Stimulated activated CD8-positive, alpha-beta memory T cell treated with anti-CD3 and anti-CD28 coated beads, Interleukin-12 subunit alpha, Interleukin-12 subunit beta, amount 100 ng/mL, for 1 hour (primary cell): ENCODE measurements around the gene AMN.

Experiments
- DNase-seq: peaks from one replicate; pipeline ENCODE4 v3.0.0-alpha.2; 2020; ENCODE audit warnings: low read depth

The AMN gene

GRCh38 chr14:102944448-102945330 lies 22.2 kb downstream of the AMN start:
- DNase-seq, result no peak

GRCh38 chr14:102945346-102946130 lies 23.1 kb downstream of the AMN start:
- DNase-seq, result no peak

DNA sequence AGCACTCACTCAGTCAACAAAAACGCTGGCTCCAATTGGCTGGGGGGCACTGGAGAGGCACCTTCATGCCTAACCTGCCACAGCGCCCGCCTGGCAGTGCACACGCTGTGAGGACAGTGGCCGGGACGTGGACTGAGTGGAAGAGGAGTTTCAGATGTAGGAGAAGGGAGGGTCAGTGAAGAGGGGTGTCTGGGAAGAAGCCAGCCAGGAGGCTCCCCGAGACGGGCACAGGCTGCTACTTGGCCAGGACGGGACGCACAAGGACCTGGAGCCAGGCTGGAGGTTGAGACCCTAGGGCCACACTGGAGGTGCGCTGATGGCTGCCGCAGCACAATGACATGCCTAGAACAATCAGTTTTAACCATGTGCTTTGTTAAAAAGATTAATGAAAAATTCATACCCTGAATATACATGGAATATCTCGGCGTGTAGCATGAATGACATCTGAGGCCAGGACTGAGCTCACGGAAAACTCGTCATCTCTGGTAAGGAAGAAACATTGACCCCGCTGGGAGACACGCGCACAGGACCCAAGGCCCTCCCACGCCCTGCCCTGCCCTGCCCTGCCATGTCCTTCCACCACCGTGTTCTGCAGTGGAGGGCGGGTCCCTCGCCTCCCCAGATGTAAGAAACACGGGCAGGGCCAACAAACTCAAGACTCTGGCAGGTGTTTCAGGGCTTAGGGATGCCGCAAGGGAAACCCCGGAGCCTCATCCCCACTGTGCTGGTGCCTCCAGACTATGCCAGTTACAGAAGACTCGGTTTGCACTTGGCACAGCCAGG lies 25.0 kb downstream of the AMN start:
- no peak for DNase-seq

- DNase-seq, result no peak
Observed at GRCh38 chr14:102948698-102949061, 26.2 kb downstream of the AMN start.

DNA sequence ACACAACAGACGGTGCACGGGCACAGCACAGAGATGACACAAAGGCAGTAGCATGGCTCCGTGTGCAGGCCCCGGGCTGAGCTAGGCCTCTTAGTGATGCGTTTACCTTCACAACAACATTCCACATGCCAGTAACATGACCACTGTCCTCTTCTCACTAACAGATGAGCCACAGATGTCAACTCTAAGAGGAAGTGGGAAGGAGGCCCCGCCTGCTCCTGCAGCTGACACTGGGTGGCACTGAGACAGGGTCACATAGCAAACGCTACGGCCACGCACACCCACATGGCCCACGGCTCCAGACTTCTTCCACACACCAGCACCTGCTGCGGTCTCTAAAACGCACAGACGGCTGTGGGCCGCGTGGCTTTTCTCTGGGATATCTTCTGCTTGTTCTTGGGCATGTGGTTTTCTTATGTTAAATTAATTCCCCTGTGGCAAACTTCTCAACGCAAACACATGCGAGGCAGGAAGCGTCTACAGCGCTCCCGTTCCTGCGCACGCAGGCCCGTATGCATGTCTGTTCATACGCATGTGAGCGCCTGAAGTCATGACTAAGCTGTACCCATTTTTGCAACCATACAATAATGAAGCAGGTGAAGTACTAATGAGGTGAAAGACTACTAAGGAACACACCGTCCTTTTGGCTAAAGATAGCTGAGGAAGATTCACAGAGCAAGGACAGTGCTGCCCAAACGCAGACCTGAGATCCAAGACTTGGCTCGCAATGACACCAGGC lies 26.8 kb downstream of the AMN start:
- DNase-seq, result no peak

GRCh38 chr14:102949801-102950451 lies 27.5 kb downstream of the AMN start:
- no peak for DNase-seq

DNA sequence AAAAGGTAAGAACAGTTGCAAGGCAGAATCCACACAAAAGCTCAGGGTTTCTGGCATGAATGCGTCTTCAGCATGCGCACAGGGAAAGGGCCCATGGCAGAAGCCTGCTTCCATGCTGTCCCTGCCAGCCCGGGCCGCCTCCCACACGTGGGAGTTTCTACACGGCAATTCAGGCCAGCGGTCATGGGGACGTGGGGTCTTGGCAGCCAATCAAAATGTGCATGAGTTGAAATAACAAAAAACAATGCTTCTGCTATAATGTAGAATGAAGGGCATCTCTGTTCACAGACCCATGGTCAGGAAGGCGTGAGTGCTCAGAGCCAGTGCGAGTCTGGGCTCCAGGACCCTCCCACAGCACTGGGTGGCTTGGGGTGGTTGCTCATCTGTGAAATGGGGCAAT lies 28.6 kb downstream of the AMN start:
- no peak for DNase-seq

- DNase-seq, result no peak
Observed at GRCh38 chr14:102951799-102952198, 29.3 kb downstream of the AMN start.

DNA sequence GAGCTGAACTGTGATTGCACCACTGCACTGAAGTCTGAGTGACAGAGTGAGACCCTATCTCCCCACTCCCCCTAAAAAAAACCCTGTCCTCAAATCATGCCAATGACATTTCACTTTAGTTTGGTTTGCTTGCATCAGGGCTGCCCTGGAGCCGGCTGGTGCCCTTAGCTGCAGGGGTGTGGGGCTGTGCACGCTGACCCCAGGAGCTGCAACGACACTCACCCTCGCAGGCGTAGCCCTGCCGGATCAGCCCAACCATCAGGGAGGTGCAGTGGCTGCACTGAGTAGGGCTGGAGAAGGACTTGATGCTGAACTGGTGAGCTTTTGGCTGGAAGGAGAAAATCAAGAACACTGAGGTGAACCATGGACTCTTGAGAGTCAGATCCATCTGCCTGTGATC lies 29.8 kb downstream of the AMN start:
- no peak for DNase-seq

DNA sequence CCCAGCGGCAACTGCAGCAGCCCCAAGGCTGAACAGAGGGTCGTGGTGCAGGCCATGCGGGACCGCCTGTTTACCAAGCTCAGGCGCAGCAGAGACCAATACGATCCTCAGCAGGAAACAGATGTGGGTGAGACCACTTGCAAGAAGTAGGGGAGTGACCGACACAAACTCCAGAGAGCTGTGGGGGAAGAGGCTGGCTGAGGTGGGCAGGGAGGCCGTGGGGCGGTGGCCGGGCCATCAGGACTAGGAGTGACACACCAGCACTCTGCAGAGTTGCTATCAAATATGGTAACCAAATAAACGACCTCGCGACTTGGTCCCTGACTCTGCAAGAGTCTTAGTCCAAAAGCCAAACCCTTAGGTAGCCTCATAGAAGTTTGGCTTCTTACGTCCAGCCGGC lies 30.6 kb downstream of the AMN start:
- DNase-seq, result no peak

GRCh38 chr14:102954081-102954789 lies 31.8 kb downstream of the AMN start:
- no peak for DNase-seq

DNA sequence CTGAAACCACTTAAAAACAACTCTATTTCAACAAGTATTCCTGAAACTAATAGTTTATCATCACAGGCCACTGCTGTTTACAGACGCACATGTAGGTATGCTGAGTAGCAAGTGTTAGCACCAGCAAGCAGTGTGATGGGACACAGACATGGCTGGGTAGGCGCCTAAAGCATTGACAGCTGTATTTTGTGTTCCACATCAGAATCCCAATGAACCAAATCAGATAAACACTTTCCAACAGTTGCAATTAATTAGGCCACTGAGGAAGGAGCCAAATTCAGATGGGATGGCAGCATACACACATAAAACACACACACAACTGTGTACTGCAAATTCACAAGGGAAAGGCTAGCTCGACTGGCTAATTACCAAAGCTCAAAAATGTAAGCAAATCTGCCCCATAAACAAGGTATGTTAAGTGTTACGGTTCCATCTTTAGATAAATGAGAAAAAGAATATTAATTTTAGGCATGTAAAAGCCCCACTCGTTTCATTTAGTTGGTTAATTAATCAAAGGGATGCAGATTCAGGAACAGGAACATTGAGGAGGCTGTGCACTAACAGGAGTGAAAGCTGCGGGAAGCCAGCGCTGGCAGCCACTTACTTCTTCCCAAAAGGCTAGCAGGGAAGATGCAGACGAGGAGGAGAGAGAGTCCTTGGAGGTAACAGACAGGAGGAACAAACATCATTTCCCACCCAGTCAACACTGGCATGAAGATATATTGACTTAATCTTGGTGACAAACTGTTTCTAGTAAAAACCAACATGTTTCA lies 33.4 kb downstream of the AMN start:
- no peak for DNase-seq

DNA sequence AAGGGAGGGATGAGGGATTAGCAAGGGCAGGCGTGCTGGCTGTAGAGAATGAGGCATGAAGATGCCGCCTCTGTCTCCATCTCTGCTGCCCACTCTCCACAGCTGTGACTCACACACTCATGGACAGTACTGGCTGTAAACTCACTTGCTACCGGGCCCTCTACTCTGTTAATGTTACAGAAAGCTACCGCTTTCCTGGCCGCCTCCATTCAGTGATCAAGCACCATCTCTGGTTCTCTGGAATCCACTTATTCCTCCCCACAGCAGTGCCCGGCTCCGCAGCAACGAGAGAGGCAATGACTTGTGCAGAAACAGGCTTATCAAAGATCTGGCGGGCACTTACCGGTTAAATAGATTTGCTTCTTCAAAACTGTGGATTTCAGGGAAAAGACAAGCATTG lies 34.8 kb downstream of the AMN start:
- no peak for DNase-seq

GRCh38 chr14:102958461-102958860 lies 36.0 kb downstream of the AMN start:
- DNase-seq, result no peak

- DNase-seq, result no peak
Observed at GRCh38 chr14:102962111-102962627, 39.7 kb downstream of the AMN start.

GRCh38 chr14:102964152-102964730 lies 41.8 kb downstream of the AMN start:
- DNase-seq, result no peak

GRCh38 chr14:102965282-102965681 lies 42.8 kb downstream of the AMN start:
- DNase-seq, result no peak

DNA sequence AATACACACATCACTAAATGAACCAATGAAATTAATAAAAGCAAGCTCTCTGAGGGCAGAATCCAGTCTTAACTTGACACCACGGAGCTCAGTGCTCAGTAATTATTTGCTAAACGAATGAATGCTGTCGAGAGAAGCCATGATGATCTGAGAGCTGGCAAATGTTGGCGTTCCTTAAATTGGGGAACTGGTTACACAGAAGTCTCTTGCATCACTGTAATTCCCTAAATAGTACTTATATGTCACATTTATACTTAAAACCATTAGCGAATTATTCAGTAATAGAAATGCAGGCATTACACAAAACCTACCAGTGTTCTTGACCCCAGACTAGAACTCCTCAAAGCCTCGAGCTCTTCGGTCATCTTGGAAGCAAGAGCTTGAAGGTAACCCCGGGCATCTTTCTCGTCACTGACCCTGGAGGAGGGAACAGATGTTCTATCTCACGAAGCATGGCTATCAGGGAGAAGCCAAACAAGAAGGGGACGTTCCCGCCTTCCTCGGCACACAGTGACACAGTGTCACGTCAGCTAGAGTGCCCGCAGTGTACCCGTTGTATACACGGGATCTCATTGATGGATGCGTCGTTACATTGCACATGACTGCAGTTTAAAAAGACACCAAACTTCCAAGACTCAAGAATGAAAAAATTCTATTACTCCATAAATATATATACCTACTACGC lies 43.6 kb downstream of the AMN start:
- DNase-seq, result no peak
